ENCODE data around the gene SYT5.
A peak's percentile ranks its signal among the peaks of the same experiment; 100 is the strongest.
"Not testable (repeated sequence)": the region's sequence is repeated elsewhere in the genome, so short reads cannot be mapped to it uniquely, and the experiment has no call there.

Gene SYT5

GRCh38 chr19:55209693-55210472 is 29.8 kb upstream of the SYT5 start:
- Histone ChIP-seq H3K9me3 (replicated peaks in 1 of 11) (peaks cover 19 to 30% (median 24%) of the 10 kb centered on the region in 11 experiments), H3K4me1 (peaks cover 6 to 29% (median 14%) of the 10 kb centered on the region in 10 experiments; a peak in 19 of 20 replicates), H4K20me1 (no peaks in the 10 kb centered on the region), H3K4me2 (peak overlapping the region in 5 of 11 experiments; percentile 14 to 68 (median 52); a peak in 5 of 22 replicates), H3K9ac (no peak overlapping the region), H3K27me3 (no peaks in the 10 kb centered on the region; a peak in 1 of 22 replicates), H3K4me3 (no peak overlapping the region), H3K27ac (no peak overlapping the region), H3K36me3 (no peaks in the 10 kb centered on the region)
- TF ChIP-seq Cebpa-rat (IDR thresholded peaks at IDR 0.05): no peak

DNA sequence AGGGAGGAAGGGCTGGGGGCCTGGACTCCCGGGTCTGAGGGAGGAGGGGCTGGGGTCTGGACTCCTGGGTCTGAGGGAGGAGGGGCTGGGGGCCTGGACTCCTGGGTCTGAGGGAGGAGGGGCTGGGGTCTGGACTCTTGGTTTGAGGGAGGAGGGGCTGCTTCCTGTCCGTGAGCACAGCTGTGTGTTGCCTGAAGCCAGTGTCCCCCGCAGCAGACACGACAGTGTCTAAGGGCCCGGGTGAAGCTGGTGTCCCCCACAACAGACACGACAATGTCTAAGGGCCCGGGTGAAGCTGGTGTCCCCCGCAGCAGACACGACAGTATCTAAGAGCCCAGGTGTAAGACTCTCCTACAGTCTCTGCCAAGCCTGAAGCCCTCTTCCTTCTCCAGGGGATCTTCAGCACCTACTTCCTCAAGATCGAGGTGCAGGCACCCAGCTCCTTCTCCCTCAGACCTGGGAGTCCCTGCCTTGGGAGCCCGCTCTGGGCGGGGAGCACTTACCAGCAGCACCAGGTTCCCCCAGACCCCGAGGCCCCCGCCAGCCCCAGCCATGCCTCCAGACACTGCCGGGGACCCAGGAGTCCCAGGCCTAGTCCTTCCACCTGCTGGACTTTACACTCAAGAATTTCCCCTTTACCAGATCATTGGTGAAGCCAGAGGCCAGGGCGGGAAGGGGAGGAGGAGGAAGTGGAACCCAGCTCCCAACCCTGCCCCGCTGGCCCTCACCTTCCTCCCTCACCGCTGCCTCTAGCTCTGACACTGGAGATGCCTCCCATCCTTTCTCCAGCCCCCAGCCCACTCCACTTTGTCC is 29.0 kb upstream of the SYT5 start, which contains the start of gene PTPRH:
PTPRH (minus strand) TSS at position 622 of the 813 bp plus-strand sequence; CDS start at position 554, 68 bp downstream.
- Histone ChIP-seq H3K9me3 (replicated peaks in 1 of 11) (peaks cover 19 to 25% (median 23%) of the 10 kb centered on the region in 11 experiments), H3K36me3 (no peaks in the 10 kb centered on the region), H3K4me2 (peak within 1 kb of the TSS in 5 of 11 experiments; percentile 14 to 68 (median 52); a peak in 7 of 22 replicates), H3K27ac (no peak within 1 kb of the TSS), H3K4me3 (no peak within 1 kb of the TSS), H4K20me1 (no peaks in the 10 kb centered on the region), H3K27me3 (no peaks in the 10 kb centered on the region; a peak in 1 of 22 replicates), H3K4me1 (peaks cover 6 to 29% (median 14%) of the 10 kb centered on the region in 10 experiments; a peak in 19 of 20 replicates), H3K9ac (no peak within 1 kb of the TSS)
- no peak for TF ChIP-seq Cebpa-rat (IDR thresholded peaks at IDR 0.05)

DNA sequence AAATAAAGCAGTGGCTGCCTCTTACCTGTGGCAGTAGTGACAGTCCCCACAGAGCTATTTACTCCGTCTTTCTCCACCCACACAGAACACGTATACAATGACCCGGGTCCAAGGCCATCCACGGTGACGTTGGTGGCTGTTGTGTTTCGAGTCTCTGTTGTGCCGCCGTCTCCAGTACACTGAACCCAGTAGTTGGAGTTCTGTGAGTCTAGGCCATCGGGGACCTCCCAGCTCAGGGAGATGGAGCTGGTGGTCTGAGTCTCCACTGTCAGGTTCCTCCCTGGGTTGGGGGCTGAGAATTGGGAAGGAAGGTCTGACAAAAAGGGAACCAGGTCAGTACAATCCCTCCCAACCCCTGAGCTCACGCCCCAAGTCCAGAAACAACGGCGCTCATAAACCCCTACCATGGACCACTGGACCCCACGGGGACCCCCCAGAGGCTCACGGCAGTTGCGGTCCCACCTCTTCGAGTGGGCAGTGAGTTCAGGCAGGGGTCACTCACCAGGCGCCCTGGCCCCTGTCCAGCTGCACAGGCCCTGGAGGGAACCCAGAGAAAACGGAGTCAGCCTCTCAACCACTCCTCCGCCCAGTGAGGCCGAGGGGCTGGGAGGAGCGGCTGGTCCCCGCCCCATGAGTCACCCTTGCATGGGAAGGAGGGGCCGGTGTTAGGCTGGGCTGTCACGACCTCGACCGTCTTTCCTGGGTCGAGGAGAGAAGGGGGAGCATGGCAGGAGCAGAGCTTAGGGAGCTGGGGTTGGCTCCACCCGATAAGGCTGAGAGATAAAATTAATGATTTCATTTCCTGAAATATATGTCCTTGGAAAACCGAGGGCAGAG is 26.8 kb upstream of the SYT5 start:
- Histone ChIP-seq H3K4me3 (peak overlapping the region in 2 of 10 experiments; percentile 28 to 40; a peak in 3 of 20 replicates), H3K9ac (peak overlapping the region in 4 of 11 experiments; percentile 17 to 49 (median 39); a peak in 4 of 22 replicates), H3K36me3 (no peaks in the 10 kb centered on the region), H3K4me2 (peak overlapping the region; percentile 20 to 97 (median 61)), H3K27ac (peak overlapping the region in 2 of 11 experiments; percentile 38 to 42; a peak in 3 of 22 replicates), H3K9me3 (replicated peaks in 1 of 11) (peaks cover under 1 to 4% (median 2%) of the 10 kb centered on the region in 11 experiments; a peak in 18 of 22 replicates), H3K4me1 (peaks cover 7 to 29% (median 17%) of the 10 kb centered on the region in 10 experiments; a peak in 19 of 20 replicates), H4K20me1 (no peaks in the 10 kb centered on the region), H3K27me3 (no peaks in the 10 kb centered on the region; a peak in 1 of 22 replicates)
- no peak for TF ChIP-seq Cebpa-rat (IDR thresholded peaks at IDR 0.05)

- peaks cover 6 to 13% (median 8%) of the 10 kb centered on the region in 10 experiments; a peak in 19 of 20 replicates for H3K4me1 ChIP-seq
- H3K27me3 ChIP-seq; H4K20me1 ChIP-seq; H3K4me3 ChIP-seq; H3K9me3 ChIP-seq (replicated peaks in 1 of 11); H3K9ac ChIP-seq; H3K4me2 ChIP-seq; H3K27ac ChIP-seq; H3K36me3 ChIP-seq: not testable (repeated sequence)
Observed at GRCh38 chr19:55202199-55202598, 22.1 kb upstream of the SYT5 start.

GRCh38 chr19:55199620-55200204 is 19.6 kb upstream of the SYT5 start:
- no peak for TF ChIP-seq Cebpa-rat (IDR thresholded peaks at IDR 0.05)
- Histone ChIP-seq H3K4me2 (no peak overlapping the region), H3K9ac (no peak overlapping the region), H3K4me3 (no peak overlapping the region), H4K20me1 (no peaks in the 10 kb centered on the region), H3K27me3 (no peaks in the 10 kb centered on the region), H3K36me3 (no peaks in the 10 kb centered on the region), H3K9me3 (replicated peaks in 1 of 11) (no peaks in the 10 kb centered on the region), H3K4me1 (peaks cover 0 to 8% (median 0%) of the 10 kb centered on the region in 10 experiments; a peak in 5 of 20 replicates), H3K27ac (no peak overlapping the region)

DNA sequence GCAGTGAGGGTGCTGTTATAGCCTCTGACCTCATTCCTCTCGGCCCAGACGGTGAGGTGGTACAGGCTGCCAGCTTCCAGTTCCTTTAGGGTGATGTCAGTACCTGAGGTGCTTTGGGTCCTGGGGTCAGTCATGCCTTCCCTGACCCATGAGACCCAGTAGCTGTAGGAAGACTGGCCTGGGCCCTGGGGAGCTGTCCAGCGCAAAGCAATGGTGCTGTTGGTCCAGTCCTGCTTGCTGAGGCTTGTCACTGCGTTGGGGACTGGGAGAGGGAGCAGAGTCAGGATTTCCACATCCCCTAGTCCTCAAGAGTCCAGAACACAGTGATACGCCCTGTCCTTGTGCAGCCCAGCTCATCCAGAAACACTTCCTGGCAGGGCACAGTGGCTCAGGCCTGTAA is 18.6 kb upstream of the SYT5 start:
- no peaks in the 10 kb centered on the region for H3K9me3 ChIP-seq (replicated peaks in 1 of 11)
- no peak overlapping the region for H3K9ac ChIP-seq
- no peak overlapping the region for H3K4me2 ChIP-seq
- H3K36me3 ChIP-seq: no peaks in the 10 kb centered on the region
- no peaks in the 10 kb centered on the region for H4K20me1 ChIP-seq
- no peak overlapping the region for H3K4me3 ChIP-seq
- no peak for TF ChIP-seq Cebpa-rat (IDR thresholded peaks at IDR 0.05)
- peaks cover 0 to 6% (median 0%) of the 10 kb centered on the region in 10 experiments; a peak in 5 of 20 replicates for H3K4me1 ChIP-seq
- H3K27me3 ChIP-seq: no peaks in the 10 kb centered on the region
- no peak overlapping the region for H3K27ac ChIP-seq

DNA sequence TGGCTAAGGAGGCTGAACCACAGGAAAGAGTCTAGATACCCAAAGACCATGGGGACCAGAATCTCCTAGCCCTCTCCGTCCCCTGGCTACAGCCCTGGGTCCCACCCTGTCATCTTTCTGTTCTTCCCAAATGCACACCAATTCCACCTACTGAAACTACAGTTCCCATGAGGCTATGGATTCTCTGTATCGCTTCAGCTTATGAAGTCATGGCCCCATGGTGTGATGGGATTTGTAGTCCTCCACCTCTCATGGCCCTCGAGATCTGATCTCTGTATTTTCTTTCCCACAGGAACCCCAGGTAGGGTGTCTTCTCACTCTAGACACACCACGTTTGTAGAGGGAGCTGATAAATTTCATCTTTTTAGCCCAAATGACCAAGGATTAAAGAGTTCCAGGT is 17.4 kb upstream of the SYT5 start:
- H3K4me1 ChIP-seq: no peaks in the 10 kb centered on the region
- TF ChIP-seq Cebpa-rat (IDR thresholded peaks at IDR 0.05): no peak
- no peaks in the 10 kb centered on the region for H4K20me1 ChIP-seq

GRCh38 chr19:55196803-55197202 is 16.7 kb upstream of the SYT5 start:
- H3K9me3 ChIP-seq (replicated peaks in 1 of 11): no peaks in the 10 kb centered on the region
- no peaks in the 10 kb centered on the region for H3K4me1 ChIP-seq
- no peak overlapping the region for H3K4me2 ChIP-seq
- no peaks in the 10 kb centered on the region for H3K36me3 ChIP-seq
- H3K4me3 ChIP-seq: no peak overlapping the region
- H3K27me3 ChIP-seq: no peaks in the 10 kb centered on the region
- no peak for TF ChIP-seq Cebpa-rat (IDR thresholded peaks at IDR 0.05)
- H3K27ac ChIP-seq: no peak overlapping the region
- H3K9ac ChIP-seq: no peak overlapping the region
- no peaks in the 10 kb centered on the region for H4K20me1 ChIP-seq

More for the DNA sequence above, 17.4 kb upstream of the SYT5 start:
- Histone ChIP-seq H3K9me3 (replicated peaks in 1 of 11) (no peaks in the 10 kb centered on the region), H3K9ac (no peak overlapping the region), H3K36me3 (no peaks in the 10 kb centered on the region), H3K27ac (no peak overlapping the region), H3K27me3 (no peaks in the 10 kb centered on the region), H3K4me2 (no peak overlapping the region), H3K4me3 (no peak overlapping the region)
